ENCODE results near the gene MAEA.

MAEA gene

DNA sequence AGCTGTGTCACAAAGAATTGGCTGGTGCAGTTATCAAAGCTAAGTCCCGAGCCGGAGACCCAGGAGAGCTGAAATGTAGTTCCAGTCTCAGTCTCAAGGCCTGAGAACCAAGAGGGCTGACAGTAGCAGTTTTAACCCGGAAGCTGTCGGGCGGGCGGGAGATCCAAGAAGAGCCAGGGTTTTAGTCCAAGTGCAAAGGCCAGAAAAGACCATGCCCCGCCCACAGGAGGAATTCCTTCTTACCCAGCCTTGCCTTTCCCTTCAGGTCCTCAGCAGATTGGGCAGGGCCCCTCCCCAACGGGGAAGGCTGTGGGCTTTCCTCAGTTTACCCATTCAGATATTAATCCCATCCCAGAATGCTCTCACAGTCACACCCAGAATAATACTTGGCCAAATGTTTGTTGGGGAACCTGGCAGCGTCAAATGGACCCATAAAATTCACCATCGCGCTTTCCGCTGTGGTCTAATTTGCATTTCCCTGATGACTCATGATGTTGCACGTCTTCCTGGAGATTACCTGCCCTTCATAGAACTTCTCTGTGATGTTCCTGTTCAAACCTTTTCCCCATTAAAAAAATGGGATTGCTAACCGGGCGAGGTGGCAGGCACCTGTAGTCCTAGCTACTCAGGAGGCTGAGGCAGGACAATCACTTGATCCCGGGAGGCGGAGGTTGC is 16.2 kb downstream of the MAEA start:
- DNase-seq, result no peak

DNA sequence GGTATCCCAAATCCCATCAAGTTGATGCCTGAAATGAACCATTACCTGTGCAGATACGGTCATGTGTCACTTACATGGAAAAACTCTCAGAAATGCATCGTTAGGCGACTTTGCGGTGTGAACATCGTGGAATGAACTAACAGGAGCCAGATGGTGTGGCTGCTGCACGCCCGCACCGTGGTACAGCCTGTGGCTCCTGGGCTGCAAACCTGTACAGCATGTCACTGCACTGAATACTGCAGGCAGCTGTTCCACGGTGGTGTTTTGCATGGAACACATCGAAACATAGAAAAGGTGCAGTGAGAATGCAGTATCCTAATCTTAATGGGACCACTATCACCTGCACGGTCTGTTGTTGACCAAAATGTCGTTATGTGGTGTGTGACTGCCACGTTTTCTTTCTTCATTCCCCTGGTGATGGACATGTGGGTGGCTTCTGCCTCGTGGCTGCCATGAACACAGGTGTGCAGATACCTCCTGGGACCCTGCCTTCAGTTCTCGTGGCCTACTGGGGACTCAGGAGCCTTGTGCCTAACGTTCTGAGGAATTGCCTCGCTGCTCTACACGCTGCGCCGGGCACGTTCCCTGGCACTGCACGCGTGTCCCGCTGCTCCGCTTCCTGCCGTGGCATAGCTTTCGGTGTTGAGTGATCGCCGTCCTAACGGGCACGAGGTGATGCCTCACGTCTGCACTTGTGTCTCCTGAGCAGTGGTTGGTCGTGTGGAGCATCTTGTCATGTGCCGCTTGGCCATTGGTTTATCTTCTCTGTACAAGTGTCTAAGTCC is 18.5 kb downstream of the MAEA start:
- no peak for DNase-seq

DNA sequence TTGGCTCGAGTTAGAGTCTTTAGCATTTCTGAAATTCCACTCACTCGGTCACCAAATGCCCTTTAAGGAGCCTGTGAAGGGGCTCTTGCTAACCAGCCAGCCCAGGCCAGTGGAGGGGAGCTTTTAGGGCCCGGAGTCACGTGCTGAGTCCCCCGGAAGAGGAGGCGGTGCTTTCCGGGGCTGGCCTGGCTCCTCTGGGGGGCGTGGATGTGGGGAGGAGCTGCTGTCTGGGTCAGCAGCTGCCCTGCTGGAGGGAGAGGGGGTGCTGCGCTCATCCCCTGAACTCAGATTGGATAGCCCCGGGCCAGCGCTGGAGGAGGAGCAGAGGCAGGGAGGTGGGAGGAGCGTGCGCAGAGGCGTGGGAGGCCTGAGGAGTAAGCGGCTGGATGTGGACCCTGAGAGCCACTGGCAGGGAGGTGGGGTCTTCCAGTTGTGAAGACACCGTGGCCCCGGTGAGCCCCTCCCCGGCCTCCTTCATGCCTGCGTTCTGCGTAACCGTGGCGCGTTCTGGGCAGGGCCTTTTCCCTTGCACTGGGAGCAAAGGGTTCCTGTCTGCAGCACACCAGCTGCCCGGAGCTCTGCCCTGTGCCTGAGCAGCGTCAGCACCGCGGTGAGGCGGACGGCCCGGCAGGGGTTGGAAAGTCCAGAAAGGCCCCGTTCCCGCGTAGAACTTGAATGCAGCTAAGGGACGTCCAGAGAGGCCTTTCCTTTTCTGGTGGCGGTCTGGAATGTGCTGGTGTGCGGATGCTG is 19.7 kb downstream of the MAEA start:
- DNase-seq, result no peak

DNA sequence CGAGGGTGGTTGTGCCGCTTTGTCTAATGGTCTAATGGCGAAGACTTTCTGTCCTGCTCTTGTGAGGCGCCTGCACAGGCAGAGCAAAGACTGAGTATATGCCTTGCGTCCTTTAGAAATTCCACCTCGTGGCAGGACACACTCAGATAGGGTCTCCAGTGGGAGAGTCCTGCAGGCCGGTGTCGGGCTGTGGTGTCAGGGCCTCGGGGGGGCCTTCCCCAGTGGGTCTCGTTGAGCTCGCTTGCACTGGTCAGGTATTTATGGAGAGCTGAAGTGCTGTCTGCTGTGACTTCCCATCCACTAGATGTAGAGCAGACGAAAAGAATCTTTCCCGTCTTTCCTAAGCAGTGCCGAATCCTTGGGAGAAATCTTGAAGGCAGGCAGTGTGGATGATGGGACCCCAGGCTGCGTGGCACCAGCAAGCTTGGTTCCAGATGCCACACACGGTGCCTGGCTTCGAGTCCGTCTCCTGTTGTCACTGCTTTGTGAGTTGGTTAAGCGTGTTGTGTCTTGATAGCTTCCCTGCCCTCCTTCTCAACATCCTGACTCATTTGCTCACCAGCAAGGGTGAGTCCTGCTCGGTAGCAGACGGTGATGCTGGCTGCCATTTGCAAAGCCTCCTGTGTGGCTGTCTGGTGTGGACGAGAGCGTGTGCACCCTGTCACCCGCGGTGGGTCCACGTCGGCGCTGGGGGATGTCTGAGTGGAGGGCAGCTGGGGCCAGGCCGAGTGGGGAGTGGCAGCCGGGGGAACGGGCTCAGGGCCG is 20.5 kb downstream of the MAEA start:
- no peak for DNase-seq

DNA sequence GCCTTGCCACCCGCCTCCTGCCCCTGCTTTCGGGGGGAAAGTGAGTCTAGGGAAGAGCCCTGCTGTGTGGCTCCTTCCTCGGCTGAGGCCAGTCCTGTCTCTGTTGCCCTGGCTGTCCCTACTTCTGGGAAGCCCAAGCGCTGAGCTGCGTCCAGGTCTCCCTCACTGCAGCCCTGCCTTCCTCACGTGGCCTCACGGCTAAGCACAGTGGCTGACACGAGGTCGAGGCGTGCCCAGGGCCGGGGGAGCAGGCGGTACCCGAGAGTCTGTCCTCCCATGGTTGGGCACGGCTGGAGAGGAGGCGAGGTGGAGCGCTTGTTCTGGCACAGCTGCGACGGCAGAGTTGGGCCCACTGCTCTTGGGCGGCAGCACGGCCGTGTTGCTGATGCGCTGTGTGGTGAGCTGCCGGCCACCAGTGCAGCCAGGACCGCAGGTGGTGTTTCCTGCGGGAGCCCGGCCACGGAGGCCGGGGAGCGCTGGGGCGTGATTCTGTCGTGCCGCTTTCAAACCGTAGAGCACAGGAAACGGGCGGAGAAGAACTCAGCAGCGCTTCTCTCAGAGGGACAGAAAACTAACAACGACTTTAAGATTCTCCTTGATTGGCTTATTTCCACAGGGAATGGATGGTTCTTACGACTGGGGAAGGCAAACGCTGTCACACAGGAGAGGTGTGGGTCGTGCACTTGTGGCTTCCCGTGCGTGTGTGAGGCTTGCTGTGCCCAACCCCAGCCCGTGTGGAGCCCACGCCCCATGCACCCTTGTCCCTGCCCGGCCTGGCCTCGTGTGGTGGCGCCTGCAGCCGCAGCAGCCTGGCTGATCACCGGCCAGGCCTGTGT is 21.3 kb downstream of the MAEA start:
- DNase-seq, result no peak

DNA sequence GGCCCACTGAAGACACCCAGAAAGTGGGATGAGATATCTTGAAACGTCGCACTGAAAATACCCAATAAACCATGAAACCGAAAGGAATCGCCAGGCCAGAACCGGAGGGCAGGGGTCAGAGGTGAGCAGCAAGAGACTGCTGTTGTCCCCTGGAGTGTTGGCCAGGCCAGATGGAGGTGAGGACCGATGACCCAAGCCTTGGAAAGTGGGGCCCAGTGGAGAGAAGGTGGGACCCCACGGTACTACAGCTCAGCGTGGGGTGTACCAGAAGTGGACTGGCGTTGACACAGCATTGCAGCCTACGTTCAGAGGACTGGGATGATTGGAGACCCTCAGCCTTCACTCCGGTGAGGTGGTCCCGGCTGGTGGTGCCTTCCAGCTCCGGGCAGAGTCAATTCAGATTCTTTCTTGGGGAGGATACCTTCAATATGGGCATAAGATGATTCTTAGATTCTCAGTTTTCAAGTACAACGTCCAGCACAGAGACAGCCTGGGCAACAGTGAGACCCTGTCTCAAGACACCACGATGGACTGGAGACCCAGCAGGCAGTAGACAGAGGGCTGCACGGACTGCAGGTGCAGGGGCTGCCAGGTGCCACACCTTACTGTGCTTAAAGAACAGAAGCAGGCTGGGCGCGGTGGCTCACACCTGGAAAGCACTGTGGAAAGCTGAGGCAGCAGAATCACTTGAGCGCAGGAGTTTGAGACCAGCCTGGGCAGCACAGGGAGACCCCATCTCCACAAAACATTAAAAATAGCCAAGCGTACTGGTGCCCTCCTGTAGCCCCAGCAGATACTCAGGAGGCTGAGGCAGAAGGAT is 23.3 kb downstream of the MAEA start:
- no peak for DNase-seq

DNA sequence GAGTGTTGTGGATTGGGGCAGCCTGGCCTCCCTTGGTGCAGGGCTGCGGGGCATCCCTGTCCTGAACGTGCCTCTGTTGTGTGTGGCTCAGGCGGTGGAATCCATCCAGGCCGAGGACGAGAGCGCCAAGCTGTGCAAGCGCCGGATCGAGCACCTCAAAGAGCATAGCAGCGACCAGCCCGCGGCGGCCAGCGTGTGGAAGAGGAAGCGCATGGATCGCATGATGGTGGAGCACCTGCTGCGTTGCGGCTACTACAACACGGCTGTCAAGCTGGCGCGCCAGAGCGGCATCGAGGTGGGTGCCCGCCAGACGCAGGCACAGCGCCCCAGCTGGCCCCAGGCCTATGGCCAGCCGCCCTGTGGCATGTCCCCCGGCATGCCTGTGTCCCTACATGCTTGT is 25.6 kb downstream of the MAEA start:
- no peak for DNase-seq

DNA sequence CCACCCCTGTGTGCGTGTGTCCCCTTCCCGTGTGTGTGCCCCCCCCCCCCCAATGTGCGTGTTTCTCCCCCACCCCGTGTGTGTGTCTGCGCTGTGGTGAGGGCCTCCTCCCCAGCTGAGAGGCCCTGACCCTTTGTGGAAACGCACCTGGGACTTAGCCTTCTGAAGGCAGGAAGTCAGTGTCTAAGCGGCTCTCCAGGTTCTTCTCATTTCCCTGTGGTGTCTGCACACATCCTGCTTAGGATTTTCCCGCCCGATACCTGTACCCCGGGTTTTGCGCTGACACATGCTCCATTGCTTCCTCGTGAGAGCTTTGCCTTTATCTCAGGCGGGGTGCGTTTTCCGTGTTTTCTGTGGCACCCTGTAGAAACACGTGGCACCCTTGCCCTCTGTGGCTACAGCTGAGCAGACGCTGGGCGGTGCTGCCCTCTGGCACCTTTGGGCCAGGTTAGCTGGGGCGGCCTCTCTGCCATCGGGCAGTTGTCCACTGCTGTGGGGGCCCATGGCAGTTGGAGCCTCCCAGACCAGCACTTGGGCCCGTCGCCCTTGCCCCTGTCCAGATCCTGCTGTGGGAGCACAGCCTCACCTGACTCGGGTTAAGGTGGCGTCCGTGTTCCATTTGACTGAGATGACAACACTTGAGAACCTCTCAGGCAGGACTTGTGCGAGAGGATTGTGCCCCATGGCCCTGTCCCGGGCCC is 26.3 kb downstream of the MAEA start:
- DNase-seq, result no peak

DNA sequence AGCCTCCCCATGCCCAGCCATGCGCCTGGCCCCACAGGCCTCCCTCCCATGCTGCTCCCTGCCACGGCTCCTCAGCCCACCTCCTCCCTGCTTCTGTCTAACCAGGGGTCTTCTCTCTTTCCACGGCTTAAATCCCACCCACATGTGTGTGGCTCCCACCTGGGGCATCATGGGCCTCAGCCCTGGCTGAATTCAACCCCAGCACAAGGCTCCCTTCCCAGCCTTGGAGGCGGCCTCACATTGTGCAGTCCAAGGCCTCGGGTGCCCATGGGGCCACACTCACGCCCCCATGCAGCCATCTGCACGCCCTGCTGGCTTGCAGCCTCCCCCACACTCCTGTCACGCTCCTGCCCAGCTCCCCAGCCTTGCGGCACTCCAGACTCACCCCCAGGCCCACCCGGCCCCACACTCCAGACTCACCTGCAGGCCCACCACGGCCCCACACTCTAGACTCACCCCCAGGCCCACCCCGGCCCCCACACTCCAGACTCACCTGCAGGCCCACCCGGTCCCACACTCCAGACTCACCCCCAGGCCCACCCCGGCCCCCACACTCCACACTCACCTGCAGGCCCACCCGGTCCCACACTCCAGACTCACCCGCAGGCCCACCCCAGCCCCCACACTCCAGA is 27.0 kb downstream of the MAEA start:
- DNase-seq, result no peak

DNA sequence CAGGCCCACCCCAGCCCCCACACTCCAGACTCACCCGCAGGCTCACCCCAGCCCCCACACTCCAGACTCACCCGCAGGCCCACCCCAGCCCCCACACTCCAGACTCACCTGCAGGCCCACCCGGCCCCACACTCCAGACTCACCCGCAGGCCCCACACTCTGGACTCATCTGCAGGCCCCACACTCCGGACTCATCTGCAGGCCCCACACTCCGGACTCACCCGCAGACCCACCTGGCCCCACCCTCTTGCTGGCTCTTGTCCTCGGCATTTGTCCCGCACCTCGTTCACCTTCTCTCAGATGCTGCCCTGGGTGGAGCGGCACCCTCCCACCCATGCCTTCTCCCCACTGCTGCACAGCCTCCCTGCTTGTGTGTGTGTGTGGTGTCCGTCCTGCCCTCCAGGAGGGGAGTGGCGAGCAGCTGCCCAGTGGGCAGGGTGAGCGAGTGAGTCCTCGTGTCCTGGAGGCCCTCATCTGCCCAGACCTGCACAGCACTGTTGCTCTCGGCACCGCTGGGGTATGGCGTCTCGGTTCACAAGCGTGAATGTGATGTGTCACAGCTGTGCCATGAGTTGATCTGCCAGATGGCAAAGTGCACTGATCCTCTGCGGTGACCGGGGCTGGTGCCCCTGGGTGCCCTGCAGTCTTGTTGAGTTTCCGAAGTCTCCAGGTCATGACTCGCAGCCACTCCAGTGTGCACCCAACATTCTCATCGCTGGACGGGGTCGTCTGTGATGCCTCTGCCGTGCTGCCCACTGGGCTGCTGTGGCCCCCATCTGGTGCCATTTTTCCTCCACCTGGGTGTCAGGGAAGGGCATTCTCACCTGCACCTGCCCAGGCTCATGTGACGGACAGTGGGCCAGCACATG is 27.7 kb downstream of the MAEA start:
- no peak for DNase-seq

DNA sequence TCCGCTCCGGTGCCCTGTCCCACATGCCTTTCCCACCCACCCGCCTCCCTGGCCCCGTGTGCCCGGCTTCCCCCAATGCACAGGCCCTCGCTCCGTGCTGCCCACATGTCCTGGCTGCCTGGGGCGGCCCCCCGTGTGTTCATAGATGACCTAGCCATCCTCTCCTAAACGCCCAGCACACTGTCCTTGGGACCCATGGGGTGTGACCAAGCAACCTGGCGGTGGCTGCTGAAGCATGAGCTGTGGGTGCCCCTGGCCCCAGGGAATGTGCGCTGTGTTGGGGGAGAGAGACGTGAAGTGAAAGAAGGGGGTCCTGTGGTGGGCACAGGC is 28.3 kb downstream of the MAEA start:
- no peak for DNase-seq

DNA sequence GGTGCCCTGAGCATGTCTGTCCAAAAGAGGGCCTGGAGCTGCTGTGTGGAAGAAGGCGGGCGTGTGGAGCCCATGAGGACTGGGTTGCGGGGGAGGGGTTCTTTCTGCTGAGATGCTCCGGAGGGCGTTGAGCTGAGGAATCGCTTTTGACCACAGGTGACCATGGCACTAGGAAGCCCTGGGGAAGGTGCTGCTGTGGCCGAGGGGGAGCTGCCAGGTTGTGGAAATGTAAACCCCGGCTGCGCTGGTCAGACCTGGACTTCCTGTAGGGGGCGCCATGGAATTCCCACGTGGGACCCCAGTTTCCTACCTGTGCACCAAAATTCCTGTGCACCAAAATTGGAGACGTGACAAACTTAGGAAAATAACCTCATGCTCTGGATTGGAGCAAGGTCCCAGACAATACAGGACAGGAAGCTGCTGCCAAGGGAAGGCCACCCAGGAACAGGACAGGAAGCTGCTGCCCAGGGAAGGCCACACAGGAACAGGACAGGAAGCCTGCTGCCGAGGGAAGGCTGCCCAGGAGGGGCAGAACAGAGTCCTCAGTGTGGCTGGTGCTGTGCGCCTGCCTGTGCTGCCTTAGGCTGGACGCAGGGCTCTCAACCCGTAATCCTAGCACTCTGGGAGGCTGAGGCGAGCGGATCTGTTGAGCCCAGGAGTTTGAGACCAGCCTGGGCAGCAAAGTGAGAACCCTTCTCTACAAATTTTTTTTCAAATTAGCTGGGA is 29.0 kb downstream of the MAEA start:
- DNase-seq, result no peak

DNA sequence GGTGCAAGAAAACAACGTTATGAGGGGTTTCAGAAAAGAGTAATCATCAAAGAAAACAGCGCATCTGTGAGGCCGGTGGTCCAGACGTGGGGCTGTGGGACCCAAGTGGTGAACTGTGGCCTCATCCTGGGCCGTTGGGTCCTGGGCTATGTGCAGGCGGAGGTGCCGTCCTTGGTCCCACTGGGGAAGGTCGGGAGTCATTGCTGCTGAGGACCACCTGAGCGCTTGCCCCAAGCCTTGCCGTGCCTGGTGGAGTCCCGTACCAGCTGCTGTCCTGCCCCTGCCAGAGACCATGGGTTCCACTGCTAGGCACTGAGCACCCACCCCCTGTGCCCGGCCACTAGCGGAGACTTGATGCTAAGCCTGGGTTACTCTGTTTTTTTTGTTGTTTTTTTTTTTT is 31.8 kb downstream of the MAEA start:
- DNase-seq, result no peak

DNA sequence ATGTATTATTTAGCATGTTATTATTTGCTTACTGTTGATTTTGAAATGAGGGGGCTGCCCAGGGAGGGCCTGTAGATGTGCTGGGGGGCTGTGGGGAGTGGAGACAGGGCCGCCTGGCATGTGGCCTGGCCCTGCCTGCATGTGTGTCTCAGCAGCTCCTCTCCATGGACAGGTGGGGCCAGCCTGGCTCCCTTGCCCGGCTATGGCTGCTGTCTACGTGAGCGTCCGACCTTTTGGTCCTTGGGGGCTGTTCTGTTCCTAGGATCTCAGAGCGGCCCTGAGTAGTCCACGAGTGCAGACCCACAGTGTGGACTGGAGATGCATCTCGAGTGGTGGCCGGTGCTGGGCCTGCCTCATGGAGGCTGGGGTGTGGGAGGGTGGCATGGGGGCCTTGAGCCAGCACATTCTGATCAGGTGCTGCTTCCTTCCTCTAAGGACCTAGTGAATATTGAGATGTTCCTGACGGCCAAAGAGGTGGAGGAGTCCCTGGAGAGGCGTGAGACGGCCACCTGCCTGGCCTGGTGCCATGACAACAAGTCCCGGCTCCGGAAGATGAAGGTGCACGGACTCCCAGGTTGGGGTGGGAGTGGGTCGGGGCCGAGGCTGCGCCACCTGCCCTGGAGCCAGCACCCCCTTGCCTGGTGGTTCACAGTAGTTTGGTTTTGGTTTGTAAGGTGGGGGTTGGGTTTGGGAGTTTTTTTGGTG is 32.4 kb downstream of the MAEA start:
- DNase-seq, result no peak

DNA sequence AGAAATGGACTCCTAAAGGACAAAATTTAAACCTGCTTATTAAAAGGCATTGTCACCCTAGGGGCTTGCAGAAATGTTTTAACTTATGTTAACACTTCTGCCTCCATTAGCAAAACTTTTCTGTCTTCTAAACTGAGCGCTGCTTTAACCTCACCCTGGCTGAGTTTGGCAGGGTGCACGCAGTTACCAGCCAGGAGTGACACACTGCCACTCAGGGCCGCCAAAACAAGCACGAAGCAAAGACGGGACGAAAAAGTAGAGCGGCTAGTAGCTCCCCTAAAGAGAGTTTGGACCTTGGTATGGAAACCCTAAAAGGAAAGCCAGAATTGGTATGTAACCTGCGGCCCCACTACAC is 33.6 kb downstream of the MAEA start:
- no peak for DNase-seq

DNA sequence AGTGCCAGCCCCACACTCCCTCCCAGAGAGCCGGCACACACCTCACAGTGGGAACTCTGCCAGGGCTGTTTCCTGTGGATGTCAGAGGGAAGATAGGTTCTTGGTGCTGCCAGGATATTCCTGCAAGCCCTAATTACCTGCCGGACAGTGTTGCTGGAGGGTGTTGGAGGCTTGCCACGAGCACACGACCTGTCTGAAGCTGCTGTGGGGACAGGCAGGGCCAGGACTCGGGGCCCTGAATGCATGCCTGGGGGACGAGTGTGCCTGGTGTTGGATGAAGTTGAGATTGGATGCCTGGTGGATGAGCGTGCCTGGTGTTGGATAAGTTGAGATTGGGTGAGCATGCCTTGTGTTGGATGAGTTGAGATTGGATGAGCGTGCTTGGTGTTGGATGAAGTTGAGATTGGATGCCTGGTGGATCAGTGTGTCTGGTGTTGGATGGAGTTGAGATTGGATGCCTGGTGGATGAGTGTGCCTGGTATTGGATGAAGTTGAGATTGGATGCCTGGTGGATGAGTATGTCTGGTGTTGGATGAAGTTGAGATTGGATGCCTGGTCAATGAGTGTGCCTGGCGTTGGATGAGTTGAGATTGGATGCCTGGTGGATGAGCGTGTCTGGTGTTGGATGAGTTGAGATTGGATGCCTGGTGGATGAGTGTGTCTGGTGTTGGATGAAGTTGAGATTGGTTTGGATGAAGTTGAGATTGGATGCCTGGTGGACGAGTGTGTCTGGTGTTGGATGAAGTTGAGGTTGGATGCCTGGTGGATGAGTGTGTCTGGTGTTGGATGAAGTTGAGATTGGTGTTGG is 34.1 kb downstream of the MAEA start:
- no peak for DNase-seq
